GM12874 (cell line): ENCODE data around the gene ITGB7.

Experiments
- CTCF ChIP-seq: IDR thresholded peaks from 2 replicates; pipeline ENCODE4 v1.5.1; 2011; ENCODE audit warnings: low read depth, mild to moderate bottlenecking, control low read depth, low read length, moderate library complexity; ENCODE audit not compliant: insufficient read depth

The ITGB7 gene

DNA sequence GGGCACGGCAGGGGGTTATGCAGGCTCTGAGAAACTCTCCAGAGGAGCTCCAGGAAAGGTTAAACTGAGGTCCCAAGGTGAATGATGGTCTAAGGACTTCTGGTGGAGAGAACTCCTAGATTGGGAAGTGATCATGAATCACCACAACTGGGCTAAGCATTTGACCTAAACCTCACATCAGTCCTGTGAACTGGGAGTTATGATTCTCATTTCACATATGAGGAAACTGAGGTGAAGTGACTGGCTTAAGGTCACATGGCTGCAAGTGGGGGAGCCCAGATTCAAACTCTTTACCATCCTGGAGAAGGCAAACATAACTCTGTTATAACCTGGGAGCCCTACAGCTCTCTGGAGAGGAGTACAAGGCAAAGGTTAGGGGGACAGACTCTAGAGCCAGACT is 20.8 kb upstream of the ITGB7 start:
- no peak for TF ChIP-seq CTCF

DNA sequence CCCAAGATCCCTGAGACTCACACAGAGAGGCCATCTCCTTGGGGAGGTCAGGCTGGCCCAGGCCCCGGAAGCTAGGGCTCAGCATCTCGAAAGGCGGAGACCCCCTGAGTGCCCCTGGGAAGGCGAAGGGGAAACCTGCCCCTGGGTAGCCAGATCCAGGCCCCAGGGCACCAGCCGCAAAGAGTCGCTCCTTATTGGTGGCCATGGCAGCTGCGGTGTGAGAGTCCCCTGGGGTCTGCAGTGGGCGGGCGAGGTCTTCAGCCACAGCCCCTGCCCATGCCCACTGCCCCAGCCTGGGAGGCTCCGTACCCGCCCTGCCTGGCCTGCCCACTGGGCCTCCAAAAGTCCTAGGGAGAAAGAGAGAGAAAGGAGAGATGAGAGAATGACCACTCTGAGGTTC is 20.3 kb upstream of the ITGB7 start:
- TF ChIP-seq CTCF = no peak

GRCh38 chr12:53226815-53227214 is 19.8 kb upstream of the ITGB7 start:
- no peak for TF ChIP-seq CTCF

DNA sequence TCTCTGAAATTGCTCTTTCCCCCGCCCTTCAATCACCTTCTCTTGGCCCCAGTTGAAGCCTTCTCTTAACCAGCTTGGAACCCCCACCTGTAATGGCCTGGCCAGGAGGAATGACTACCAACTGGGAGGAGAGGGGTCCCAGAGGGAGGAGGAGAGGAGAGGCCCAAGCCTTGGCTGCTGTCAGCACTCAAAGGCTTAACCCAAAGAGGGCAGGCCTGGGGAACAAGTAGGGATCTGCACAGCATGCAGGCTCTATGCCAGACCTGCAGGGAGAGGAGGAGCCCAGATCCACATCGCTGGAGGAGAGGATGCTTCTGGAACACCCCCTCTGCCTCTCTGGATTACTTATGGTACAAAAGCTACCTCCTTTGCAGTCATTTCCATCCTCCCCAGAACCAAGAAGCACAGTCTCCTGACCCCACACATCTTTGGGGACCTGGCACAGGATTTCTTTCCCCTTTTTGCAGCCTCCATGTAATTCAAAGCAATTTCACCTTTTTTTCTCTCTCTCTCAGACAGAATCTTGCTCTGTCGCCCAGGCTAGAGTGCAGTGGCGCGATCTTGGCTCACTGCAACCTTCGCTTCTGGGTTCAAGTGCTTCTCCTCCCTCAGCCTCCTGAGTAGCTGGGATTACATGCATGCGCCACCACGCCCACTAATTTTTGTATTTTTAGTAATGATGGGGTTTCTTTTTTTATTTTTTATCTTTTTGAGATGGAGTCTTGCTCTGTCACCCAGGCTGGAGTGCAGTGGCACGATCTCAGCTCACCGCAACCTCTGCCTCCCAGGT is 18.8 kb upstream of the ITGB7 start:
- no peak for TF ChIP-seq CTCF

DNA sequence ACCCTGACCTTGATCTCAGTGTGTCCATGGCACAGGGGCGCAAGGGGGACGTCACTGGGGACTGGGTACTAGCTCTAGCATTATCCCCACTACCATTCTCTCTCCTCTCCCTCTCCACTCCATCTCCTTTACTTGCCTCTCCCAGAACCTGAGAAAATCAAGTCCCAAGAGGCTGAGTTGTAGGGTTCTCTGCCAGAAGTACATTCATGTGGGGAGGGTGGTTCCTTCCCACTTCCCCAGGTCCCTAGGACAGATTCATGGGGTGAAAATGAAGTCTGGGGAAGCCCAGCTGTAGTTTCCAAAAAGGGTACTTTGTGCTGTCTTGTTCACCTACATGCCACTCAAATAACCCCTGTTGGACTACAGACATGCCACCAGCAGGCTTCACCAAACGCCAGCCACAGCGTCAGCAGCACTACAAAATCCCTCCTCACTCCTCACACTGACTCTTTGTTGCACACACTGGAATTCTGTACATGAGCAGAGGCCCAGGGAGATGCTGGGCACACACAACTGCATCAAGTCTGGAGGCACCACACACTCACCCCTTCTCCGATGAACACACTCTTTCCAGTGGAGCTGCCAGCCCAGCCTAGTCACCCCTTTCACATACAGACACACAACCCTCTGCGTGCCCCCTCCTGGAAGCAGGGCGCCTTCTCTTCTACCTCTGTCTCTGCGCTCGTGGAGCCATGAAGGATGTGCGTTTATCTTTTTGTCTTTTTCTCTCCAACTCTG is 18.0 kb upstream of the ITGB7 start:
- no peak for TF ChIP-seq CTCF

GRCh38 chr12:53224061-53224896 is 17.2 kb upstream of the ITGB7 start:
- peak; percentile 12; the same call in 1 of the 2 replicates for TF ChIP-seq CTCF
